Transverse colon (tissue), 3 donors: ENCODE measurements around the gene SPTLC3.

Experiments used
- CTCF ChIP-seq, 5 experiments: fragments of 200-600 bp in 3 of 5; fragments of 450-650 bp in 2 of 5; sonication (generic) in 3 of 5; IDR thresholded peaks; 1 replicate in 2 of 5; 2 replicates in 3 of 5; pipeline ENCODE4 v1.5.1; 2016 to 2017; ENCODE audit warnings: antibody characterized with exemption in 5 of 5, inconsistent platforms in 3 of 5, mild to moderate bottlenecking in 2 of 5, moderate library complexity in 1 of 5
- POLR2A ChIP-seq: fragments of 450-650 bp; IDR thresholded peaks from one replicate; pipeline ENCODE4 v1.6.1; 2016; ENCODE audit warnings: antibody characterized with exemption, mild to moderate bottlenecking, moderate library complexity

- no peak for TF ChIP-seq CTCF (IDR thresholded peaks at IDR 0.05)
- no peak for TF ChIP-seq POLR2A
Observed at GRCh38 chr20:13060327-13060726, 51.6 kb downstream of the SPTLC3 start.
